ENCODE data around the gene FAM83F.
A peak's percentile ranks its signal among the peaks of the same experiment; 100 is the strongest.

FAM83F gene

DNA sequence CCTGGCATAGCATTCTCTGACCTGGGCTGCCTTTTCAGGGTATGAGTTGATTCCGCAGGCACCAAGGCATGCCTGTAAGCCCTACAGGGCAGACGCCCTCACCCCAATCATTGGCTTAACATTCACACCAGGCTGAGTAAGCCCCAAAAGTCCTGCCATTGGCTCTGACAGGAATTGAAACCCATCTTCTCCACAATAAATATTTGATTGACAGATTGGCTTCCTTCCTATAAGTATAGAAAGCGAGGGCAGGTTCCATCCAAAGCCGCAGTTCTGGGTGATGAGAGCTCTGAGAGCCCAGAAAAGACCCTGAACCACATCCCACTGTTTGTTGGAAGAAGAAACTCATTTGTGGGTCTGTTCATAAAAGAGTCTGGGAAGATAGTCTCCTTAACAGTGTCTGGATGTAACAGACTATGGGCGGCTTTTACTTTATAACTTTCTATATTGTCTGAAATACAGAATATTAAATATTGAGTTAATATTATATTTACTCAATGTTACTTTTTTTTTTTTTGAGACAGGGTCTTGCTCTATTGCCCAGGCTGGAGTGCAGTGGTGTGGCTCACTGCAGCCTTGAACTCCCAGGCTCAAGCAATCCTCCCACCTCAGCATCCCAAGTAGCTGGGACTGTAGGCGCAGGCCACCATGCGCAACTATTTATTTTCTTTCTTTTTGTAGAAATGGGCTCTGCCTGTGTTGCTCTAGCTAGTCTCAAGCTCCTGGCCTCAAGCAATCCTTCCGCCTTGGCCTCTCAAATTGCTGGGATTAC, 46.8 kb downstream of the FAM83F start:
- H3K9me3 ChIP-seq (ENCODE audit: severe bottlenecking), result no peaks in the 10 kb centered on the region
- no peaks in the 10 kb centered on the region for H3K27me3 ChIP-seq (ENCODE audit: insufficient read depth, poor library complexity, severe bottlenecking)
- DNase-seq (ENCODE audit: low spot score) (no peak), ATAC-seq (ENCODE audit: low read depth) (no peak)
- H3K36me3 ChIP-seq (ENCODE audit: low read depth), result no peaks in the 10 kb centered on the region
- TF ChIP-seq, protein P1, sequence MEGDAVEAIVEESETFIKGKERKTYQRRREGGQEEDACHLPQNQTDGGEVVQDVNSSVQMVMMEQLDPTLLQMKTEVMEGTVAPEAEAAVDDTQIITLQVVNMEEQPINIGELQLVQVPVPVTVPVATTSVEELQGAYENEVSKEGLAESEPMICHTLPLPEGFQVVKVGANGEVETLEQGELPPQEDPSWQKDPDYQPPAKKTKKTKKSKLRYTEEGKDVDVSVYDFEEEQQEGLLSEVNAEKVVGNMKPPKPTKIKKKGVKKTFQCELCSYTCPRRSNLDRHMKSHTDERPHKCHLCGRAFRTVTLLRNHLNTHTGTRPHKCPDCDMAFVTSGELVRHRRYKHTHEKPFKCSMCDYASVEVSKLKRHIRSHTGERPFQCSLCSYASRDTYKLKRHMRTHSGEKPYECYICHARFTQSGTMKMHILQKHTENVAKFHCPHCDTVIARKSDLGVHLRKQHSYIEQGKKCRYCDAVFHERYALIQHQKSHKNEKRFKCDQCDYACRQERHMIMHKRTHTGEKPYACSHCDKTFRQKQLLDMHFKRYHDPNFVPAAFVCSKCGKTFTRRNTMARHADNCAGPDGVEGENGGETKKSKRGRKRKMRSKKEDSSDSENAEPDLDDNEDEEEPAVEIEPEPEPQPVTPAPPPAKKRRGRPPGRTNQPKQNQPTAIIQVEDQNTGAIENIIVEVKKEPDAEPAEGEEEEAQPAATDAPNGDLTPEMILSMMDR (IDR thresholded peaks at IDR 0.05; ENCODE audit: poor library complexity, severe bottlenecking), result no peak
- H3K27ac ChIP-seq (ENCODE audit: poor library complexity, severe bottlenecking), result peak overlapping the region; percentile 49
- H3K4me3 ChIP-seq (ENCODE audit: severe bottlenecking), result no peak overlapping the region
- H3K4me1 ChIP-seq (ENCODE audit: insufficient read depth, poor library complexity, severe bottlenecking), result peaks cover 19% of the 10 kb centered on the region

GRCh38 chr22:40042312-40042711, 47.6 kb downstream of the FAM83F start:
- Histone ChIP-seq H3K27me3 (ENCODE audit: insufficient read depth, poor library complexity, severe bottlenecking) (no peaks in the 10 kb centered on the region), H3K4me3 (ENCODE audit: severe bottlenecking) (no peak overlapping the region), H3K9me3 (ENCODE audit: severe bottlenecking) (no peaks in the 10 kb centered on the region), H3K4me1 (ENCODE audit: insufficient read depth, poor library complexity, severe bottlenecking) (peaks cover 19% of the 10 kb centered on the region), H3K27ac (ENCODE audit: poor library complexity, severe bottlenecking) (no peak overlapping the region), H3K36me3 (ENCODE audit: low read depth) (no peaks in the 10 kb centered on the region)
- ATAC-seq (ENCODE audit: low read depth), result no peak
- no peak for DNase-seq (ENCODE audit: low spot score)
- TF ChIP-seq, protein P1 (IDR thresholded peaks at IDR 0.05; ENCODE audit: poor library complexity, severe bottlenecking), result no peak

GRCh38 chr22:40043081-40043480, 48.3 kb downstream of the FAM83F start:
- no peaks in the 10 kb centered on the region for H3K9me3 ChIP-seq (ENCODE audit: severe bottlenecking)
- no peak for DNase-seq (ENCODE audit: low spot score)
- H3K27ac ChIP-seq (ENCODE audit: poor library complexity, severe bottlenecking), result peak overlapping the region; percentile 17
- ATAC-seq (ENCODE audit: low read depth), result no peak
- TF ChIP-seq, protein P1 (IDR thresholded peaks at IDR 0.05; ENCODE audit: poor library complexity, severe bottlenecking), result no peak
- H3K27me3 ChIP-seq (ENCODE audit: insufficient read depth, poor library complexity, severe bottlenecking), result no peaks in the 10 kb centered on the region
- no peak overlapping the region for H3K4me3 ChIP-seq (ENCODE audit: severe bottlenecking)
- peaks cover 19% of the 10 kb centered on the region for H3K4me1 ChIP-seq (ENCODE audit: insufficient read depth, poor library complexity, severe bottlenecking)
- no peaks in the 10 kb centered on the region for H3K36me3 ChIP-seq (ENCODE audit: low read depth)

DNA sequence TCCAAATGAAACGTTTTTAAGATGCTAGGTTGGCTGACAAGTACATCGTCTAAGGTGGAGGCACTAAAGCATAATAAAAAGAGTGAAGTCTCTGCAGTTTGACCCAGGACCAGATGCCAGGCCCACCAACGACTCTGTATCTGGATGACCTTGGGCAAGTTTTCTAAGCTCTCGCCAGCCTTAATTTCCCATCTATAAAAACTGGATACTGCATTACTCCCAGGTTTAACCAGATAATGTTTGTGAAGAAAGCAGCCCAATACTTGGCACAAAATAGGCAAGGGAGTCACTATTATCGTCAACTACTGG, 49.0 kb downstream of the FAM83F start:
- Histone ChIP-seq H3K27ac (ENCODE audit: poor library complexity, severe bottlenecking) (peak overlapping the region; percentile 17), H3K36me3 (ENCODE audit: low read depth) (no peaks in the 10 kb centered on the region), H3K27me3 (ENCODE audit: insufficient read depth, poor library complexity, severe bottlenecking) (no peaks in the 10 kb centered on the region), H3K4me1 (ENCODE audit: insufficient read depth, poor library complexity, severe bottlenecking) (peaks cover 19% of the 10 kb centered on the region), H3K4me3 (ENCODE audit: severe bottlenecking) (peak overlapping the region; percentile 54), H3K9me3 (ENCODE audit: severe bottlenecking) (no peaks in the 10 kb centered on the region)
- no peak for ATAC-seq (ENCODE audit: low read depth)
- TF ChIP-seq, protein P1 (IDR thresholded peaks at IDR 0.05; ENCODE audit: poor library complexity, severe bottlenecking), result no peak
- DNase-seq (ENCODE audit: low spot score), result no peak
